Vagina (tissue), 2 donors: ENCODE measurements around the gene SMPD4.

Experiments used
- POLR2A ChIP-seq, 2 donors: fragments of 450-650 bp; IDR thresholded peaks; one replicate each; pipeline ENCODE4 v1.6.1; 2017; ENCODE audit warnings: antibody characterized with exemption in 2 of 2, mild to moderate bottlenecking in 2 of 2, moderate library complexity in 2 of 2
- POLR2AphosphoS5 ChIP-seq, 2 donors: sonication (generic); formaldehyde crosslinking; IDR thresholded peaks; one replicate each; pipeline ENCODE4 v1.9.0; 2017; ENCODE audit warnings: antibody characterized with exemption in 2 of 2, mild to moderate bottlenecking in 2 of 2, low read depth in 1 of 2; ENCODE audit not compliant: insufficient read depth in 1 of 2
- TF ChIP-seq, protein P1 (sequence below), 3 experiments: fragments of 450-650 bp in 2 of 3; fragments of 200-600 bp in 1 of 3; sonication (generic) in 1 of 3; IDR thresholded peaks; one replicate each; pipeline ENCODE4 v1.5.1; 2017 to 2019; ENCODE audit warnings: antibody characterized with exemption in 3 of 3, mild to moderate bottlenecking in 2 of 3, moderate library complexity in 2 of 3

- TF ChIP-seq, protein P1, sequence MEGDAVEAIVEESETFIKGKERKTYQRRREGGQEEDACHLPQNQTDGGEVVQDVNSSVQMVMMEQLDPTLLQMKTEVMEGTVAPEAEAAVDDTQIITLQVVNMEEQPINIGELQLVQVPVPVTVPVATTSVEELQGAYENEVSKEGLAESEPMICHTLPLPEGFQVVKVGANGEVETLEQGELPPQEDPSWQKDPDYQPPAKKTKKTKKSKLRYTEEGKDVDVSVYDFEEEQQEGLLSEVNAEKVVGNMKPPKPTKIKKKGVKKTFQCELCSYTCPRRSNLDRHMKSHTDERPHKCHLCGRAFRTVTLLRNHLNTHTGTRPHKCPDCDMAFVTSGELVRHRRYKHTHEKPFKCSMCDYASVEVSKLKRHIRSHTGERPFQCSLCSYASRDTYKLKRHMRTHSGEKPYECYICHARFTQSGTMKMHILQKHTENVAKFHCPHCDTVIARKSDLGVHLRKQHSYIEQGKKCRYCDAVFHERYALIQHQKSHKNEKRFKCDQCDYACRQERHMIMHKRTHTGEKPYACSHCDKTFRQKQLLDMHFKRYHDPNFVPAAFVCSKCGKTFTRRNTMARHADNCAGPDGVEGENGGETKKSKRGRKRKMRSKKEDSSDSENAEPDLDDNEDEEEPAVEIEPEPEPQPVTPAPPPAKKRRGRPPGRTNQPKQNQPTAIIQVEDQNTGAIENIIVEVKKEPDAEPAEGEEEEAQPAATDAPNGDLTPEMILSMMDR (IDR thresholded peaks at IDR 0.05) = no peak
- TF ChIP-seq POLR2A (IDR thresholded peaks at IDR 0.05) (no peak), POLR2AphosphoS5 (IDR thresholded peaks at IDR 0.05; ENCODE audit: insufficient read depth in 1 of 2, low read depth in 1 of 2) (no peak)
Measured at GRCh38 chr2:130152816-130153595, 28.4 kb downstream of the SMPD4 start.
